IMR-90 (cell line): ENCODE results near the gene ABCA12. TPM values are rescaled to one million over a fixed set of nuclear protein-coding genes. Genes with fewer than 3 reads are reported as not detected.

Experiments
- ATAC-seq: fragments of 200-7000 bp; cut with Tn5 transposase; 2 replicates; pipeline ENCODE4 v1.9.1; 2020; ENCODE audit warnings: low read depth, mild to moderate bottlenecking, moderate library complexity
- BruUV-seq: library from RNA; stranded (reverse); fragments of 400-500 nt; replicated peaks from 2 replicates; lab custom pipeline; 2021; lab: Mats Ljungman, UMichigan
- CTCF ChIA-PET: fragments of 300-600 bp; formaldehyde crosslinking; extraction: SDS; loops from one replicate; lab custom pipeline; 2021; ENCODE audit warnings: antibody characterized with exemption; lab: Yijun Ruan, JAX
- POLR2A ChIA-PET: fragments of 300-600 bp; sonication (Branson Sonifier 250); formaldehyde crosslinking; loops from one replicate; lab custom pipeline; 2022; ENCODE audit warnings: antibody characterized with exemption; ENCODE audit not compliant: unreplicated experiment; lab: Charles Lee
- DNase-seq: peaks from one replicate; pipeline ENCODE4 v3.0.0; 2013
- H2AFZ ChIP-seq: replicated peaks from 2 replicates; pipeline ENCODE3; 2013; ENCODE audit warnings: low read length, mild to moderate bottlenecking; ENCODE audit not compliant: poor library complexity
- H2AK5ac ChIP-seq: 2 replicates; pipeline ENCODE4 v1.6.1; 2013; ENCODE audit warnings: low read depth, low read length, inconsistent platforms
- H2AK9ac ChIP-seq: replicated peaks from 2 replicates; pipeline ENCODE3; 2013; ENCODE audit warnings: mild to moderate bottlenecking, low read depth, low read length, moderate library complexity; ENCODE audit not compliant: poor library complexity
- H2BK120ac ChIP-seq: 2 replicates; pipeline ENCODE4 v1.6.1; 2013; ENCODE audit warnings: low read depth, low read length, inconsistent platforms
- H2BK15ac ChIP-seq: 3 replicates; pipeline ENCODE4 v1.6.1; 2013; ENCODE audit warnings: low read depth, low read length, inconsistent platforms
- H2BK20ac ChIP-seq: 2 replicates; pipeline ENCODE4 v1.6.1; 2013; ENCODE audit warnings: low read depth, mild to moderate bottlenecking, inconsistent platforms, low read length, moderate library complexity
- H2BK5ac ChIP-seq: 2 replicates; pipeline ENCODE4 v1.6.1; 2013; ENCODE audit warnings: mild to moderate bottlenecking, low read depth, low read length, inconsistent platforms; ENCODE audit not compliant: poor library complexity, severe bottlenecking
- H3K14ac ChIP-seq: replicated peaks from 2 replicates; pipeline ENCODE4 v1.6.1; 2013; ENCODE audit warnings: low read depth, low read length, inconsistent platforms
- H3K18ac ChIP-seq: 2 replicates; pipeline ENCODE4 v1.6.1; 2013; ENCODE audit warnings: low read depth, low read length, control low read depth
- H3K23ac ChIP-seq: 2 replicates; pipeline ENCODE4 v1.6.1; 2013; ENCODE audit warnings: low read depth, low read length, inconsistent platforms
- H3K27ac ChIP-seq: 2 replicates; pipeline ENCODE4 v1.5.1; 2013; ENCODE audit warnings: mild to moderate bottlenecking, control low read depth, low read length; ENCODE audit not compliant: insufficient read depth
- H3K27me3 ChIP-seq: 2 replicates; pipeline ENCODE4 v1.6.1; 2013; ENCODE audit warnings: low read length; ENCODE audit not compliant: control insufficient read depth, insufficient read depth
- H3K36me3 ChIP-seq: 2 replicates; pipeline ENCODE4 v1.6.1; 2013; ENCODE audit warnings: low read length, mixed read lengths; ENCODE audit not compliant: control insufficient read depth, insufficient read depth
- H3K4ac ChIP-seq: 2 replicates; pipeline ENCODE4 v1.6.1; 2013; ENCODE audit warnings: low read depth, low read length, inconsistent platforms
- H3K4me1 ChIP-seq: 2 replicates; pipeline ENCODE4 v1.6.1; 2013; ENCODE audit warnings: low read length, mixed read lengths; ENCODE audit not compliant: control insufficient read depth, insufficient read depth
- H3K4me2 ChIP-seq: 2 replicates; pipeline ENCODE4 v1.6.1; 2013; ENCODE audit warnings: low read depth, mild to moderate bottlenecking, control low read depth, low read length, moderate library complexity
- H3K4me3 ChIP-seq: 2 replicates; pipeline ENCODE4 v1.5.1; 2013; ENCODE audit warnings: low read depth, mild to moderate bottlenecking, control low read depth, low read length, moderate library complexity; ENCODE audit not compliant: insufficient read depth
- H3K56ac ChIP-seq: 2 replicates; pipeline ENCODE4 v1.6.1; 2013; ENCODE audit warnings: low read length, inconsistent platforms; ENCODE audit not compliant: insufficient read depth; ENCODE audit errors: extremely low read depth
- H3K79me1 ChIP-seq, 2 experiments: 2 replicates each; pipeline ENCODE4 v1.6.1; 2013; ENCODE audit warnings: low read length in 2 of 2, inconsistent platforms in 1 of 2, low read depth in 1 of 2
- H3K9ac ChIP-seq: 2 replicates; pipeline ENCODE4 v1.6.1; 2013; ENCODE audit warnings: low read depth, low read length, control low read depth
- H3K9me1 ChIP-seq: 2 replicates; pipeline ENCODE4 v1.6.1; 2013; ENCODE audit warnings: low read length, inconsistent platforms; ENCODE audit not compliant: insufficient read depth
- H3K9me3 ChIP-seq: 2 replicates; pipeline ENCODE4 v1.6.1; 2013; ENCODE audit warnings: low read length; ENCODE audit not compliant: control insufficient read depth, insufficient read depth
- H4K20me1 ChIP-seq: 2 replicates; pipeline ENCODE4 v1.6.1; 2013; ENCODE audit warnings: low read length, inconsistent platforms; ENCODE audit not compliant: insufficient read depth
- H4K5ac ChIP-seq: 2 replicates; pipeline ENCODE4 v1.6.1; 2013; ENCODE audit warnings: mild to moderate bottlenecking, low read depth, low read length, control low read depth
- H4K8ac ChIP-seq, 2 experiments: 2 replicates each; pipeline ENCODE4 v1.6.1; 2013; ENCODE audit warnings: low read depth in 2 of 2, low read length in 2 of 2, control low read depth in 1 of 2, inconsistent platforms in 1 of 2
- H4K91ac ChIP-seq: 2 replicates; pipeline ENCODE4 v1.6.1; 2013; ENCODE audit warnings: low read depth, low read length, inconsistent platforms; ENCODE audit not compliant: insufficient read depth
- BHLHE40 ChIP-seq: fragments of 150-350 bp; IDR thresholded peaks from 2 replicates; pipeline ENCODE4 v1.6.1; 2016; ENCODE audit warnings: mild to moderate bottlenecking, low read depth, low read length
- CEBPB ChIP-seq: IDR thresholded peaks from 2 replicates; pipeline ENCODE4 v1.6.1; 2012; ENCODE audit warnings: low read depth, low read length, improper control_type of control experiment
- CHD1 ChIP-seq: IDR thresholded peaks from 2 replicates; pipeline ENCODE4 v1.6.1; 2012; ENCODE audit warnings: low read depth, low read length, improper control_type of control experiment
- CTCF ChIP-seq: conservative IDR thresholded peaks from 2 replicates; pipeline ENCODE4 v1.5.1; 2012; ENCODE audit warnings: mild to moderate bottlenecking, low read depth, low read length, improper control_type of control experiment
- ELK1 ChIP-seq: fragments of 150-350 bp; IDR thresholded peaks from 2 replicates; pipeline ENCODE4 v1.6.1; 2016; ENCODE audit warnings: low read depth, mild to moderate bottlenecking, low read length, moderate library complexity, borderline replicate concordance
- FOS ChIP-seq: fragments of 150-350 bp; IDR thresholded peaks from 2 replicates; pipeline ENCODE4 v1.6.1; 2016; ENCODE audit warnings: low read depth, low read length
- MAFK ChIP-seq: IDR thresholded peaks from 2 replicates; pipeline ENCODE4 v1.6.1; 2012; ENCODE audit warnings: low read depth, low read length, improper control_type of control experiment
- MAZ ChIP-seq: IDR thresholded peaks from 2 replicates; pipeline ENCODE4 v1.6.1; 2012; ENCODE audit warnings: low read depth, mild to moderate bottlenecking, low read length, improper control_type of control experiment, moderate library complexity, borderline replicate concordance
- MXI1 ChIP-seq: IDR thresholded peaks from 2 replicates; pipeline ENCODE4 v1.6.1; 2012; ENCODE audit warnings: low read depth, mild to moderate bottlenecking, low read length, moderate library complexity, borderline replicate concordance
- NFE2L2 ChIP-seq: fragments of 150-350 bp; IDR thresholded peaks from 2 replicates; pipeline ENCODE4 v1.6.1; 2016; ENCODE audit warnings: low read depth, mild to moderate bottlenecking, low read length
- POLR2A ChIP-seq: IDR thresholded peaks from 2 replicates; pipeline ENCODE4 v1.6.1; 2012; ENCODE audit warnings: mild to moderate bottlenecking, low read depth, low read length
- RAD21 ChIP-seq: IDR thresholded peaks from 2 replicates; pipeline ENCODE4 v1.6.1; 2012; ENCODE audit warnings: low read length, improper control_type of control experiment
- RCOR1 ChIP-seq: IDR thresholded peaks from 2 replicates; pipeline ENCODE4 v1.6.1; 2012; ENCODE audit warnings: mild to moderate bottlenecking, low read length, improper control_type of control experiment; ENCODE audit not compliant: insufficient replicate concordance
- RFX5 ChIP-seq: IDR thresholded peaks from 2 replicates; pipeline ENCODE4 v1.8.0; 2012; ENCODE audit warnings: low read depth, mild to moderate bottlenecking, low read length, moderate library complexity
- SMC3 ChIP-seq: fragments of 150-350 bp; IDR thresholded peaks from 2 replicates; pipeline ENCODE4 v1.6.1; 2016; ENCODE audit warnings: low read depth, mild to moderate bottlenecking, antibody characterized with exemption, low read length, moderate library complexity
- USF2 ChIP-seq: fragments of 150-350 bp; IDR thresholded peaks from 2 replicates; pipeline ENCODE4 v1.6.1; 2017; ENCODE audit warnings: mild to moderate bottlenecking, antibody characterized with exemption, low read length, low read depth
- WGBS, 2 experiments: methylation state at CpG; one replicate each; pipeline versions ENCODE4 v1.1.5 to v1.1.7; 2013; ENCODE audit warnings: missing lambda C conversion rate in 2 of 2; ENCODE audit not compliant: insufficient read length in 1 of 2; ENCODE audit errors: extremely low coverage in 2 of 2; 5-methylcytosine and 5-hydroxymethylcytosine counted together
- dilution Hi-C: fragments of 300-500 bp; cut with HindIII; formaldehyde crosslinking; loops from one replicate; pipeline ENCODE4 v1.14.3; 2018; ENCODE audit warnings: low sequenced_read_pairs; ENCODE audit not compliant: unreplicated experiment
- in situ Hi-C: fragments of 300-500 bp; cut with MboI; formaldehyde crosslinking; loops from 3 replicates; pipeline ENCODE4 v1.14.3; 2019; ENCODE audit warnings: low sequenced_read_pairs, inconsistent platforms, mixed read lengths
- intact Hi-C: fragments of 100-400 bp; cut with micrococcal nuclease; formaldehyde crosslinking; loops from 2 replicates; pipeline ENCODE4 v1.10.0; 2022
- polyA plus RNA-seq, 3 experiments: library from polyadenylated mRNA; depleted of rRNA; stranded (reverse); fragments of >200 nt; gene quantifications; 2 replicates each; pipeline ENCODE4 v1.2.3, GENCODE V29; 2012; ENCODE audit warnings: low replicate concordance in 1 of 3
- total RNA-seq: library from RNA; depleted of rRNA; stranded (reverse); fragments of >200 nt; gene quantifications from 2 replicates; pipeline ENCODE4 v1.2.3, GENCODE V29; 2012

ABCA12 gene
- total and polyA plus RNA-seq, 2 of the 4 experiments (the other 2 are of a cell fraction): under 0.01 TPM; not detected in 1

GRCh38 chr2:215144106-215144875 is 5.9 kb upstream of the ABCA12 start:
- CTCF ChIA-PET: no interaction called here
- intact Hi-C loops: no loop called here
- Histone ChIP-seq H2BK20ac (no peak overlapping the region), H3K4me2 (no peak overlapping the region), H3K14ac (no peak overlapping the region), H4K91ac (no peak overlapping the region), H4K20me1 (no peaks in the 10 kb centered on the region), H2AFZ (no peak overlapping the region), H3K9ac (no peak overlapping the region), H3K27me3 (no peaks in the 10 kb centered on the region), H2AK5ac (no peak overlapping the region), H3K9me3 (no peaks in the 10 kb centered on the region), H2BK120ac (no peak overlapping the region), H4K8ac (no peak overlapping the region), H2BK15ac (no peak overlapping the region), H3K4ac (no peak overlapping the region), H3K36me3 (no peaks in the 10 kb centered on the region), H3K4me3 (no peak overlapping the region), H3K23ac (no peak overlapping the region), H3K56ac (no peak overlapping the region), H2AK9ac (no peak overlapping the region), H3K9me1 (no peaks in the 10 kb centered on the region), H3K79me1 (no peaks in the 10 kb centered on the region), H3K27ac (no peak overlapping the region), H2BK5ac (no peak overlapping the region), H3K4me1 (no peaks in the 10 kb centered on the region), H3K18ac (no peak overlapping the region), H4K5ac (no peak overlapping the region)
- ATAC-seq (no peak), DNase-seq (no peak)
- WGBS, 2 experiments: 17% methylated on average over 1 of the region's 5 CpGs; no CpG with 5 or more reads in 1 of the 2 experiments
- no TSS peak for BruUV-seq
- TF ChIP-seq SMC3 (no peak), NFE2L2 (no peak), USF2 (no peak), MAFK (no peak), MAZ (no peak), RCOR1 (no peak), CEBPB (no peak), ELK1 (no peak), MXI1 (no peak), RAD21 (no peak), BHLHE40 (no peak), FOS (no peak), POLR2A (no peak), CHD1 (no peak), RFX5 (no peak), CTCF (no peak)
- dilution Hi-C loops: no loop called here
- POLR2A ChIA-PET: no interaction called here
- in situ Hi-C loops: no loop called here
